Prostate gland (tissue), 2 donors: ENCODE results near the gene ATP10D. TPM values are rescaled to one million over a fixed set of nuclear protein-coding genes. Genes with fewer than 3 reads are reported as not detected.

Experiments used
- DNase-seq: peaks from one replicate; pipeline ENCODE4 v3.0.0-alpha.2; 2019; ENCODE audit warnings: low spot score
- H3K27ac ChIP-seq, 2 donors: fragments of 200-600 bp; sonication (generic); 2 replicates each; pipeline ENCODE4 v1.5.1; 2017 to 2019
- H3K27me3 ChIP-seq: fragments of 200-600 bp; sonication (generic); replicated peaks from 2 replicates; pipeline ENCODE4 v1.5.1; 2019; ENCODE audit not compliant: insufficient read depth
- H3K36me3 ChIP-seq, 2 donors: fragments of 200-600 bp; sonication (generic); 1 replicate in 1 of 2; 2 replicates in 1 of 2; pipeline versions ENCODE4 v1.5.1 to v1.8.1; 2017 to 2019
- H3K4me1 ChIP-seq: fragments of 200-600 bp; sonication (generic); replicated peaks from 2 replicates; pipeline ENCODE4 v1.5.1; 2019
- H3K4me3 ChIP-seq, 2 donors: fragments of 200-600 bp; sonication (generic); 2 replicates each; pipeline ENCODE4 v1.5.1; 2017 to 2019
- H3K9me3 ChIP-seq: fragments of 200-600 bp; sonication (generic); 2 replicates; pipeline ENCODE4 v1.5.1; 2017
- CTCF ChIP-seq, 4 experiments: fragments of 200-600 bp in 2 of 4; fragments of 450-650 bp in 2 of 4; sonication (generic) in 2 of 4; IDR thresholded peaks; 1 replicate in 3 of 4; 2 replicates in 1 of 4; pipeline ENCODE4 v1.5.1; 2016 to 2019; ENCODE audit warnings: antibody characterized with exemption in 4 of 4, mild to moderate bottlenecking in 2 of 4, moderate library complexity in 2 of 4
- POLR2A ChIP-seq: fragments of 450-650 bp; IDR thresholded peaks from one replicate; pipeline ENCODE4 v1.6.1; 2016; ENCODE audit warnings: antibody characterized with exemption, mild to moderate bottlenecking
- POLR2AphosphoS5 ChIP-seq: sonication (generic); formaldehyde crosslinking; IDR thresholded peaks from one replicate; pipeline ENCODE4 v1.6.1; 2017; ENCODE audit warnings: antibody characterized with exemption
- WGBS: methylation state at CpG from one replicate; pipeline ENCODE4 v1.1.5; 2018; 5-methylcytosine and 5-hydroxymethylcytosine counted together
- intact Hi-C: fragments of 100-400 bp; cut with DNase I; formaldehyde crosslinking; loops from one replicate; pipeline ENCODE4 v1.14.2; 2022
- total RNA-seq, 2 donors: library from RNA; depleted of rRNA; stranded (reverse); fragments of >200 nt; gene quantifications; one replicate each; pipeline ENCODE4 v1.1.0, GENCODE V29; 2016

The ATP10D gene
- total RNA-seq, 2 donors from 2014 or later: 10.9 to 17.0 TPM

GRCh38 chr4:47469951-47470350 is 15.1 kb upstream of the ATP10D start:
- WGBS: 71% methylated on average over 3 of the region's 3 CpGs
- TF ChIP-seq POLR2A: no peak
- TF ChIP-seq POLR2AphosphoS5: no peak
- no peak for TF ChIP-seq CTCF (IDR thresholded peaks at IDR 0.05)
- intact Hi-C loops: no loop called here
- Histone ChIP-seq H3K27me3 (no peaks in the 10 kb centered on the region), H3K9me3 (no peaks in the 10 kb centered on the region), H3K4me1 (no peaks in the 10 kb centered on the region), H3K36me3 (no peaks in the 10 kb centered on the region), H3K27ac (no peak overlapping the region), H3K4me3 (no peak overlapping the region)
- no peak for DNase-seq

GRCh38 chr4:47471064-47471463 is 14.0 kb upstream of the ATP10D start:
- no peaks in the 10 kb centered on the region for H3K4me1 ChIP-seq
- no peaks in the 10 kb centered on the region for H3K36me3 ChIP-seq
- DNase-seq: no peak
- intact Hi-C loops: no loop called here
- WGBS: 33% methylated on average over 4 of the region's 4 CpGs
- TF ChIP-seq POLR2AphosphoS5: no peak
- TF ChIP-seq POLR2A: no peak
- TF ChIP-seq CTCF (IDR thresholded peaks at IDR 0.05): no peak
- H3K4me3 ChIP-seq: no peak overlapping the region
- no peaks in the 10 kb centered on the region for H3K9me3 ChIP-seq
- no peaks in the 10 kb centered on the region for H3K27me3 ChIP-seq
- no peak overlapping the region for H3K27ac ChIP-seq

- intact Hi-C loops: no loop called here
- no peak for DNase-seq
- H3K4me3 ChIP-seq: no peak overlapping the region
- no peak for TF ChIP-seq CTCF (IDR thresholded peaks at IDR 0.05)
- TF ChIP-seq POLR2AphosphoS5: no peak
- no peak for TF ChIP-seq POLR2A
- no peaks in the 10 kb centered on the region for H3K27me3 ChIP-seq
- no peaks in the 10 kb centered on the region for H3K4me1 ChIP-seq
- no peaks in the 10 kb centered on the region for H3K9me3 ChIP-seq
- H3K36me3 ChIP-seq: no peaks in the 10 kb centered on the region
- H3K27ac ChIP-seq: no peak overlapping the region
- 96% methylated on average over 2 of the region's 2 CpGs for WGBS
These were observed 13.5 kb upstream of the ATP10D start for GRCh38 chr4:47471591-47471990.

- no peak for DNase-seq
- H3K4me1 ChIP-seq: no peaks in the 10 kb centered on the region
- intact Hi-C loops: no loop called here
- no peak for TF ChIP-seq POLR2A
- TF ChIP-seq POLR2AphosphoS5: no peak
- TF ChIP-seq CTCF (IDR thresholded peaks at IDR 0.05): no peak
- H3K36me3 ChIP-seq: no peaks in the 10 kb centered on the region
- H3K27ac ChIP-seq: no peak overlapping the region
- WGBS: 95% methylated on average over 3 of the region's 3 CpGs
- no peak overlapping the region for H3K4me3 ChIP-seq
- H3K27me3 ChIP-seq: no peaks in the 10 kb centered on the region
- no peaks in the 10 kb centered on the region for H3K9me3 ChIP-seq
These were observed 11.8 kb upstream of the ATP10D start for GRCh38 chr4:47473141-47473750.

- Histone ChIP-seq H3K9me3 (no peaks in the 10 kb centered on the region), H3K27ac (no peak overlapping the region), H3K27me3 (no peaks in the 10 kb centered on the region), H3K4me1 (no peaks in the 10 kb centered on the region), H3K4me3 (no peak overlapping the region), H3K36me3 (no peaks in the 10 kb centered on the region)
- intact Hi-C loops: no loop called here
- 71% methylated on average over 4 of the region's 4 CpGs for WGBS
- no peak for TF ChIP-seq POLR2A
- no peak for TF ChIP-seq POLR2AphosphoS5
- no peak for TF ChIP-seq CTCF (IDR thresholded peaks at IDR 0.05)
- DNase-seq: no peak
These were observed 10.3 kb upstream of the ATP10D start for GRCh38 chr4:47474799-47475198.
